Lower leg skin (tissue), 4 donors: ENCODE data around the gene MAPK12. TPM values are rescaled to one million over a fixed set of nuclear protein-coding genes. Genes with fewer than 3 reads are reported as not detected.

Experiments
- DNase-seq, 2 donors: peaks; one replicate each; pipeline ENCODE4 v3.0.0-alpha.2; 2019; ENCODE audit warnings: low spot score in 2 of 2
- H3K4me3 ChIP-seq: fragments of 200-600 bp; sonication (generic); 2 replicates; pipeline ENCODE4 v1.5.1; 2017; ENCODE audit warnings: mild to moderate bottlenecking, low read depth; ENCODE audit not compliant: poor library complexity, severe bottlenecking
- POLR2A ChIP-seq, 2 donors: fragments of 450-650 bp; IDR thresholded peaks; one replicate each; pipeline ENCODE4 v1.6.1; 2016 to 2017; ENCODE audit warnings: antibody characterized with exemption in 2 of 2, mild to moderate bottlenecking in 1 of 2, moderate library complexity in 1 of 2
- WGBS, 2 donors: methylation state at CpG; one replicate each; pipeline ENCODE4 v1.1.5; 2018; 5-methylcytosine and 5-hydroxymethylcytosine counted together
- intact Hi-C: fragments of 100-400 bp; cut with DNase I; formaldehyde crosslinking; loops from one replicate; pipeline ENCODE4 v1.15.0; 2023; ENCODE audit warnings: low total_unique reads
- total RNA-seq, 4 donors: library from RNA; depleted of rRNA; stranded (reverse); fragments of >200 nt; gene quantifications; one replicate each; pipeline ENCODE4 v1.1.0, GENCODE V29; 2016
- TF ChIP-seq, protein P1 (sequence below), 3 donors: fragments of 450-650 bp; IDR thresholded peaks; one replicate each; pipeline ENCODE4 v1.5.1; 2016; ENCODE audit warnings: antibody characterized with exemption in 3 of 3, mild to moderate bottlenecking in 3 of 3, moderate library complexity in 2 of 3

MAPK12 gene
- total RNA-seq, 4 donors from 2014 or later: 0.99 to 3.5 (median 1.8) TPM

DNA sequence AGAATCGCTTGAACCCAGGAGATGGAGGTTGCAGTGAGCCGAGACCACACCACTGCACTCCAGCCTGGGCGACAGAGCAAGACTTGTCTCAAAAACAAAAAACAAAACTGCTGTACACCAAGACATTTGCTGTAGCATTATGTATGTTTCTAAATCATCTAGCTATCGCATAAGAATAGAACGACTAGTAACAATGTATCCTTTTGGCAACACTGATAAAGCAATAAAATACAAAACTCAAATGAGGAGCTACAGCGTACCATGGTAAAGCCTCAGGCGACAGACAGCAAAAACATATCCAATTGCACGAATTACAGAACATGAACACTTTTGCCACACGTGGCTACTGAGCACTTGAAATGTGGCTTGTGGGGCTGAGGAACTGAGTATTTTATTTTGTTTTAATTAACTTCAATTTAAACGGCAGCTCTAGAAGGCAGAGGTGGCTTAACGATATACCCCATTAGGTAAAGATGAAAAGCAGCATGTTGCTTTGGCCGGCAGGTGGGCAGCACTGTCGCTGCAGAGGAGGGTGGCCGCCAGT, 19.0 kb downstream of the MAPK12 start:
- H3K4me3 ChIP-seq: no peak overlapping the region
- no peak for TF ChIP-seq POLR2A (IDR thresholded peaks at IDR 0.05)
- TF ChIP-seq, protein P1, sequence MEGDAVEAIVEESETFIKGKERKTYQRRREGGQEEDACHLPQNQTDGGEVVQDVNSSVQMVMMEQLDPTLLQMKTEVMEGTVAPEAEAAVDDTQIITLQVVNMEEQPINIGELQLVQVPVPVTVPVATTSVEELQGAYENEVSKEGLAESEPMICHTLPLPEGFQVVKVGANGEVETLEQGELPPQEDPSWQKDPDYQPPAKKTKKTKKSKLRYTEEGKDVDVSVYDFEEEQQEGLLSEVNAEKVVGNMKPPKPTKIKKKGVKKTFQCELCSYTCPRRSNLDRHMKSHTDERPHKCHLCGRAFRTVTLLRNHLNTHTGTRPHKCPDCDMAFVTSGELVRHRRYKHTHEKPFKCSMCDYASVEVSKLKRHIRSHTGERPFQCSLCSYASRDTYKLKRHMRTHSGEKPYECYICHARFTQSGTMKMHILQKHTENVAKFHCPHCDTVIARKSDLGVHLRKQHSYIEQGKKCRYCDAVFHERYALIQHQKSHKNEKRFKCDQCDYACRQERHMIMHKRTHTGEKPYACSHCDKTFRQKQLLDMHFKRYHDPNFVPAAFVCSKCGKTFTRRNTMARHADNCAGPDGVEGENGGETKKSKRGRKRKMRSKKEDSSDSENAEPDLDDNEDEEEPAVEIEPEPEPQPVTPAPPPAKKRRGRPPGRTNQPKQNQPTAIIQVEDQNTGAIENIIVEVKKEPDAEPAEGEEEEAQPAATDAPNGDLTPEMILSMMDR (IDR thresholded peaks at IDR 0.05): no peak
- WGBS, 2 donors: 39 to 42% methylated on average over 14 of the region's 14 CpGs
- DNase-seq: no peak
- intact Hi-C loops: no loop called here

DNA sequence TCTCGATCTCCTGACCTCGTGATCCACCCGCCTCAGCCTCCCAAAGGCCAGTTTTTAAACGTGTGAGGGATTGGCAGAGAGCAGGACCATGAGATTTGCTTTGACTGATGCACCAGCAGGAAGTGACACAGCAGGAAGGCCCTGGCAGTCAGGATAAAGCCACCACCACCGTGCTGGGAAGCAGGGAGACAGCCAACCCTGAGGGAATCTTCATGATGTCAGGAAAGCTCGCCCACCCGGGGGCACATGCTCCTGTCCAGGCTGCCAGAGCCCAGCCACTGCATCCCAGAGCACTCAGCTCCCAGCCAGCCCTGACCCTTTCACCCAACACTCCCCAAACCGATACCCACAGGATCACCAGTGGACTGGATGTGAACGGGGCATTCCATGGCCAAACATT, 22.7 kb downstream of the MAPK12 start:
- intact Hi-C loops: no loop called here
- WGBS, 2 donors: 86 to 93% methylated on average over 9 of the region's 9 CpGs
- H3K4me3 ChIP-seq: no peak overlapping the region
- DNase-seq: no peak
- TF ChIP-seq, protein P1 (IDR thresholded peaks at IDR 0.05): no peak
- no peak for TF ChIP-seq POLR2A (IDR thresholded peaks at IDR 0.05)

DNA sequence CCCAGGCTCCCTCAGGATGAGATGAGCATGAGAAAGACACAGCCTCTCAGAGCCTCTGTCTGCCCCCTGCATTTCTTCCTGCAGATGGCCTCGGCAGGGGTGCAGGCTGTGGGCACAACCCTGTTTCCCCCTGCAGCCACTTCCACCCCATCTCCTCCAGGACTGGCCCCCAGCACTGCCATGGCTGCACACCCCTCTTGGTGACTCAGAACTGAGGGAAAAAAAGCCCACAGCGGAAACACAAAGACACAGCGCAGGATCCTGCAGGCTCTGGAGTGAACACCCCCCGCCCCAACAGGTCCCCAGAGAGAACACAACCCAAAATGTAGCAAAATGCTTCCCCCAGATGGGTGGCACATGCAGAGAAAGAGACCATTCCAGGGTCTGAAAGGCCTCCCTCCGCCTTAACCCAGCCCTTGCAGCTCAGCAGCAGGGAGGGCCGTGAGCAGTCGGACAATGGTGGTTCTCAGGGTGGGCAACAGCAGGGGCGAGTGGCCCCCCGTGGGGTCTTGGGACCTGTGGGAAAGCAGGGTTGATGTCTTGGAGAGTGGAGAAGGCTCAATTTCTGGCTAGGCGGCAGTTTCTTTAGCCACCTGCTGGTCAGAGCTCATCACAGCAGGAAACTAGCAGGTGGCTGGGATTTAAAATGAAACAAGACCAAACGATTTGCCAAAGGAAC, 24.6 kb downstream of the MAPK12 start:
- DNase-seq: no peak
- 70 to 71% methylated on average over 10 to 11 of the region's 11 CpGs for WGBS, 2 donors
- TF ChIP-seq, protein P1 (IDR thresholded peaks at IDR 0.05): no peak
- no peak for TF ChIP-seq POLR2A (IDR thresholded peaks at IDR 0.05)
- intact Hi-C loops: no loop called here
- H3K4me3 ChIP-seq: no peak overlapping the region

DNA sequence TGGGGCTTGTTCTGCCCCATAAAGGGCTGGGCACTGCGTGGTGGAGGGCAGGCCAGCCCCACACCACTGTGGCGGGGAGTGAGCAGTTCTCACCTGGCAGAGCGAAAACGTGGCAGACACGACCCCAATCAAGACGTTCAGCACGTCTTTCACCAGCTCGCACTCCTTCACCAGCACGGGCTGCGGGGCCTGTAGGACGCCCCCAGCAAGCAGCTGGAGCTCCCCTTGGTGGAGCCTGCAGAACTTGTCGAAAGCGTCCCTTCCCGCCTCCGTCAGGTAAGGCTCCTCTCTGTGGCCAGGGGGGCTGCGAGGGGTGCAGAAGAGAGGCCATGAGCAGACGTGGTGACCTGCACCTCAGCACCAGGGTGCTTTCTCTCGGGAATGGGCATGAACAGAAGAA, 28.3 kb downstream of the MAPK12 start:
- DNase-seq: no peak
- 88 to 94% methylated on average over 18 of the region's 18 CpGs for WGBS, 2 donors
- TF ChIP-seq, protein P1 (IDR thresholded peaks at IDR 0.05): no peak
- no peak for TF ChIP-seq POLR2A (IDR thresholded peaks at IDR 0.05)
- intact Hi-C loops: no loop called here
- H3K4me3 ChIP-seq: no peak overlapping the region

DNA sequence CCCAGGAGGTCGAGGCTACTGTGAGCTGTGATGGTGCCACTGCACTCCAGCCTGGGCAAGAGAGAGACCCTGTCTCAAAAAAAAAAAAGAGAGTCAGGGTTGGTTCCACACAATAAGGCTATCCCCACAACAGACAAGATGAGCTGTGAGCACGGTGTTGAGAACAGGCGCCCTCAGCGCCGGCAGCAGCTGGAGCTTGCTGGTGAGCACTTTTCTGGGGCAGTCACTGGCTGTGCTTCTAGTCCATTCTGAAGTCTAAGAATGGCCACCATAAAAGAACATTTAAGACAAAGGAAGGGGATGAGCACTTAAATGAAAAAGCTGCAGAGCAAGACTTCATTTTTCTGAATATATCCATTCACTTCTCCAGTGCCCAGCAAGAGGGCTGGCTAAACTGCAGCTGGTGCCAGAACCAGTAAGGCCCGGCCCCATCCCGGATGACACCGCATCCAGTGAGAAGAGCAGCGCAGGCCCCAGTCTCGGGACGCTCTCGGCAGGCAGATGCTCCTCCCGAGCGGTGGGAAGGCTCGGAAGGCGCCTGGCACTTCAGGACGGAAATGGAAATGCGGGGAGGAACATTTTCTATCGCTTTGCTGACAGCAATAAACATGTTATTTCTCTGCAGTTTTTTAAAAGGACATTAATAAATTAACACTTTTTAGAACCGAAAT, 28.9 kb downstream of the MAPK12 start:
- DNase-seq: no peak
- no peak for TF ChIP-seq POLR2A (IDR thresholded peaks at IDR 0.05)
- H3K4me3 ChIP-seq: no peak overlapping the region
- intact Hi-C loops: no loop called here
- 92 to 93% methylated on average over 20 of the region's 20 CpGs for WGBS, 2 donors

DNA sequence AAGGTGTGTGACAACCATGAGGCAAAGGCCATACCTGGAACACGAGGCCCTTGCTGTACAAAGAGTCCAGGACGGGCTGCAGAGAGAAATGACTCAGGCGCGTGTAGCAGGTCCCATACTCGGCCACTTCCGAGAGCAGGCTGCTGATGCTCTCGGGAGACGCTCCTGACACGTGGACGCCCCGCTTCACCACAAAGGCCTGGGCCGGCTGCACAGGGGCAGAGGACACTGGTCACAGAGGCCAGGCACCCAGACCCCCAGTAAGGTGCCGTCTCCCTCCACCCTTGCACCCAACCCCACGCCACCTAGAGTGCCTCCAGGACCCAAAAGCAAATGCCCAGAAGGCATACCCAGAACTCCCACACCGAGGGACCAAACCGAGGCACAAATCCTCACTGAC, 32.1 kb downstream of the MAPK12 start:
- H3K4me3 ChIP-seq: no peak overlapping the region
- WGBS, 2 donors: 95 to 96% methylated on average over 16 of the region's 16 CpGs
- no peak for DNase-seq
- TF ChIP-seq POLR2A (IDR thresholded peaks at IDR 0.05): no peak
- TF ChIP-seq, protein P1 (IDR thresholded peaks at IDR 0.05): no peak
- intact Hi-C loops: no loop called here
